ENCODE measurements around the gene CTSD.

Gene CTSD

DNA sequence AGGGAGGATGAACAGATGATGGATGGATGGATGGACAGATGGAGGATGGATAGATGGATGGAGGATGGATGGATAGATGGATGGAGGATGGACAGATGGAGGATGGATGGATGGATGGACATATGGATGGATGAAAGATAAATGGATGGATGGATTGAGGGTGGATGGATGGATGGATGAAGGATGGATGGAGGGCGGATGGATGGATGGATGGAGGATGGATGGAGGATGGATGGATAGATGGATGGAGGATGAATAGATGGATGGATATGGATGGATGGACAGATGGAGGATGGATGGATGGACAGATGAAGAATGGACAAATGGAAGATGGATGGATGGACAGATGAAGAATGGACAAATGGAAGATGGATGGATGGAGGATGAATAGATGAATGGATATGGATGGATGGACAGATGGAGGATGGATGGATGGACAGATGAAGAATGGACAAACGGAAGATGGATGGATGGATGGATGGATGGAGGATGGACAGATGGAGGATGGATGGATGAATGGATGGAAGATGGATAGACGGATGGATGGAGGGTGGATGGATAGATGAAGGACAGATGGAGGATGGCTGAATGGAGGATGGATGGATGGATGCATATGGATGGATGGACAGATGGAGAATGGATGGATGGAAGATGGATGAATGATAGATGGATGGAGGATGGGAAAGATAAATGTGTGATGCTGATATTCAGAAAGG lies 20.7 kb downstream of the CTSD start:
- DNase-seq, result no peak

DNA sequence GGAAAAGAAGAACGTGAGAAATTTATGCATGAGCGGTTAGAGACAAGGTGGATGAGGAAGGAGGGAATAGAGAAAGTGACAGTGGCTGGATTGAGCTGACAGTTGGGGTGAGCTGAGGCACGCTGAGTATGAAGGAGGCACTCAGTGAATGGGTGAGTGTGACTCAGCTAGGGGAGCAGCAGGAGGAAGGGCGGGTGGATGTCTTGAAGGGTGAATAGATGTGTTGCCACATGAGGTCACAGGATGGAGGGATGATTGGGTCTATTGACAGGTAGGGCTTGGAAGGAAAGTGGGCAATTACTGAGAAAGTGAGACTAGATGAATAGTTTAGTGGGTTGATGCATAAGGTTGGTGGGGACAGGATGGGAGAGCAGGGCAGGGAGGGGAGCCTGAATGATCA lies 21.4 kb downstream of the CTSD start:
- DNase-seq, result no peak

DNA sequence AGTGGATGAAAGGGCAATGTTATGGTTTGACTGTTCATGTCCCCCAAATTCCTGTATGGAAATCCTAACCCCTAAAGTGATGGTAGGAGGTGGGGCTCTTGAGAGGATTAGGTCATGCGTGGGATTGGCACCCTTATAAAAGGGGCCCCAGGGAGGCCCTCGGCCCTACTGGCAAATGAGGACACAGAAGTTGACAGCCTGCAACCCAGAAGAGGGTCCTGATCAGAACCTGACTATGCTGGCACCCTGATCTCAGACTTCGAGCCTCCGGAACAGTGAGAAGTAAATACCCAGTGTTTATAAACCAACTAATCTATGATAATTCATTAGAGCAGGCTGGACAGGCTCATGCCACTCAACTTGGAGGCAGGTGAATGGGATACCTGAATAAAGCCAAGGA lies 22.0 kb downstream of the CTSD start:
- DNase-seq, result no peak

DNA sequence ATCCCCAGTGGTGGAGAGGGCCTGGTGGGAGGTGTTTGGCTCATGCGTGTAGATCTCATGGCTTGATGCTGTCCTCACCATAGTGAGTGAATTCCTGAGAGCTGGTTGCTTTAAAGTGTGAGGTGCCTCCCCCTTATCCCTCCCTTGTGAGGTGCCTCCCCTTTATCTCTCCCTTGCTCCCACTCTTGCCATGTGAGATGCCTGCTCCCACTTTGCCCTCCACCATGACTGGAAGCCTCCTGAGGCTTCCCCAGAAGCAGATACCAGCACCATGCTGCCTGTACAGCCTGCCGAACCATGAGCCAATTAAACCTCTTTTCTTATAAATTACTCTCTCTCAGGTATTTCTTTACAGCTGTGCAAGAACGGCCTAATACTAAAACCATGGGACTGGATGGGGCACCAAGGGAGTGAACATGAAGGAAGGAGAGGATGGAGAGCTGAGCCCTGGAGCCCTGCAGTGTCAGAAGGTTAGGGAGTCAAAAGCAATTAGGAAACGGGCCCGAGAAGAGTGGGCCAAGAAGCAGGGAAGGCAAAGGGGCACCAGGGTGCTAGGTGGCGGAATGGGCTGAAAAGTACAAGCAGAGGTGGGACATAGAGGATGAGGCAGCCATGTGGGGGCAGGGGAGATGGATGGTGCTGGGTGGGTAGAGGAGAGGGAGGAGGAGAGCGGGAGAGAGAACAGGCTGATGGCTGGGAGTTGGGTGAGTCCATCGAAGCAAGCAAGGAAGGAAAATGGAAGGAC lies 22.8 kb downstream of the CTSD start:
- DNase-seq, result no peak

DNA sequence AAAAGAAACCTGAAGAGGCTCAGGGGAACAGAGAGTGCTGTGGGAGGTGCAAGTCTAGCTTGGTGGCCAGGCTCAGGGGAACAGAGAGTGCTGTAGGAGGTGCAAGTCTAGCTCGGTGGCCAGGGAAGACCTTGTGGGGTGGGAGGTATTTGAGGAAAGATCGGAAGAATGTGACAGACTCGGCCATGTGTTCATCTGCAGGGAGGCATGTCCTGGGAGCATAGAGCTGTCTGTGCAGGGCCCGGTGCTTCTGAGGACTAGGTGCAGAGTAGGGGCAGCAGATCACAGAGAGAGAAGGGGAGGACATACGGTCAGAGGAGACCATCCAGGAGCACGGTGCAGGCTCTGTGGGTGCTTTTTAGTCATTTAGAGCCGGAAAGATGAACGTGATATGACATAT lies 24.2 kb downstream of the CTSD start:
- no peak for DNase-seq

DNA sequence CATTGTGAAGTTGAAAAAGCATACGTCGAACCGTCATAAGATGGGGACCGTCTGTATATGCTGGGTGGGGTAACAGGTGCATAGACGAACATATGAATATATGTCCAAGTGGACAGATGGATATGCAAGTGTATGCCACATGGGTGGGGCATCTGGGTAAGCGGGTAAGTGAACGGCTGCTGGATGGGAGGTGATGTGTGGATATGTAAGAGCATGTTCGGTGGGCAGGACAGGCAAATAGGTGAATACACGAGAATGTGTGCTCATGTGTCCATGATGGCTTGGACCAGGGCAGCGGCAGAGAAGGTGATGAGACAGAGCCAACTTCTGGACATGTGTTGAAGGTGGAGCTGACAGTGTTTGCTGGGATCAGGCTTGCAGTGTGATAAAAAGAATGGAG lies 25.3 kb downstream of the CTSD start:
- no peak for DNase-seq

DNA sequence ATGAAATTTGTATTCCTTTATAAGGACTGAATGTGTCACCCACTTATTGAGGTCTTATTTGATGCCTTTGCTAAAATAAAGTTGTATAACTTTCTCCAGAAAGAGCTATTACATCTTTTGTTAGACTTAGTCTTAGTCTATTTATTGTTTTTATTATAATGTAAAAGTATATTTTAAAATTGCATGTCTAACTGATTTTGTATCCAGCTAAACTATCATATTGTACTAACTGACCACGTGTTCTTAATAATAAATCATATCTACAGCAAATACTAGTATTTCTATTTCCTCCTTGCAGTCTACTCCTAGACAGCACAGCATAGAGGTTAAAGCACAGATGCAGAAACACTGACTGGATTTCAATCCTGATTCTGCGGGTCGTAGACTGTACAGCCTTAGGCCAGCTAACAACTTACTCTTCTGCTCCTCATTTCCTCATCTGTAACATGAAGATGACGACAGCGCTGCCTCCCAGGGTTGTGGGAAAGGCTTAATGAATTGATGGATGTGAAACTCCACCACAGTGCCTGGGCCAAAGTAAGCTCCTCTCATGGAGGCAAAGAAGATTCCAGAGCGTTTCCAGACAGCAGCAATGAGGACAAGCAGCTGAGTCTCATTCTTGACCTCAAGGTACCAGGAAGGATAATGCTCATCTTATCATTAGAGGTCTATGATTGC lies 26.5 kb downstream of the CTSD start:
- DNase-seq, result no peak

DNA sequence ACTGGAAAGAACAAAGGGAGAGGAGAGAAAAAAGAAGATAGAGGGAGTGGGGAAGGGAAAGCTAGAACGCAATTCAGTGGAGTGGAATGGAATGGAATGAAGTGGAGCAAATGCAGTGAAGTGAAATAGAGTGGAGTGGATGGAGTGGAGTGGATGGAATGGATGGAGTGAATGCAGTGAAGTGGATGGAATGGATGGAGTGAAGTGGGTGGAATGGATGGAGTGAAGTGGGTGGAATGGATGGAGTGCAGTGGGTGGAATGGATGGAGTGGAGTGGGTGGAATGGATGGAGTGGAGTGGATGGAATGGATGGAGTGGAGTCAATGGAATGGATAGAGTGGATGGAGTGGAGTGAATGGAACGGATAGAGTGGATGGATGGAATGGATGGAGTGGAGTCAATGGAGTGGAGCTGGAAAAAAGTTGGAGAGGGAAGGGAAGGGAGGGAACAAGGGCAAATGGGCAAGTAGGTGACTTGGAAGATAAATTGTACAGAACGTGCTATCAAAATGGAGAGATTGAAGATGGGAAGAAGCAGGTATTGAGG lies 27.2 kb downstream of the CTSD start:
- DNase-seq, result no peak

DNA sequence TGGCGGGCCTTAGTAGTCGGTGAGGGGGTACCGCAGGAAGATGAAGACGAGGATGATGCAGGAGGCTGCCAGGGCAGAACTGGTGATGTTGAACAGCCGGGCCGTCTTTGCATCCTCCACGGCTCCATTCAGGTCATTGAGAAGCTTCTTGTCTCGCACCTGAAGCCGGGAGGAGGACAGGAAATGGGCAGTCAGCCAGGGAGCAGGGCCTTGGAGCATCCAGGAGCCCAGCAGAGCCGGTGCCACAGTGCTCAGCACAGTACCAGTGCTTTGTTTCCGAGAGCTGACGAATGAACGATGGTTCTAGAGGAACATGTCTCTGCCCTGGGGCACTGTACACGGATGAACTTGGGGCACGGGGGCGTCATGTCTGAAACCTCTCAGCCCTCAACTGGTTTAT lies 28.5 kb downstream of the CTSD start:
- no peak for DNase-seq

DNA sequence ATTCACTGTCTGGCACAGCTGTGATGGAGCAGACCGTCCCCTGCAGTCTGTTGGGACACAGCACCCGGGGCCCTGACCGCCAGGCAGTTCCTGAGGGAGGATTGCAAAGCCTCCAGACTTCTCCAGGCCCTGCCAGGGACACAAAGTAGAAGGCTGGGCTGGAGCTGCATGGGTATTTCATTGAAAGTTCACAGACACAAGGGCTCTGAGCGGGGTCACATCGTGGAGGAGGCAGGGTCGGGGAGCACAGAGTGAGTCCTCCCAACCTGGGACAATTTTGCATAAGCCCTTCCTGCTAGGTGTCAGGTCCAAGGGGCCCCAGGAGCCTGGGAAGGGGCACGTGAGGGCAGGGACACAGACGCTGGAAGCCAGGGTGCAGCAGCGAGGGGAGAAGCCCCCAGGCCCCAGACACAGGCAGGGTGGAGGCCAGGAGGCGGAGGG lies 29.1 kb downstream of the CTSD start:
- no peak for DNase-seq

DNA sequence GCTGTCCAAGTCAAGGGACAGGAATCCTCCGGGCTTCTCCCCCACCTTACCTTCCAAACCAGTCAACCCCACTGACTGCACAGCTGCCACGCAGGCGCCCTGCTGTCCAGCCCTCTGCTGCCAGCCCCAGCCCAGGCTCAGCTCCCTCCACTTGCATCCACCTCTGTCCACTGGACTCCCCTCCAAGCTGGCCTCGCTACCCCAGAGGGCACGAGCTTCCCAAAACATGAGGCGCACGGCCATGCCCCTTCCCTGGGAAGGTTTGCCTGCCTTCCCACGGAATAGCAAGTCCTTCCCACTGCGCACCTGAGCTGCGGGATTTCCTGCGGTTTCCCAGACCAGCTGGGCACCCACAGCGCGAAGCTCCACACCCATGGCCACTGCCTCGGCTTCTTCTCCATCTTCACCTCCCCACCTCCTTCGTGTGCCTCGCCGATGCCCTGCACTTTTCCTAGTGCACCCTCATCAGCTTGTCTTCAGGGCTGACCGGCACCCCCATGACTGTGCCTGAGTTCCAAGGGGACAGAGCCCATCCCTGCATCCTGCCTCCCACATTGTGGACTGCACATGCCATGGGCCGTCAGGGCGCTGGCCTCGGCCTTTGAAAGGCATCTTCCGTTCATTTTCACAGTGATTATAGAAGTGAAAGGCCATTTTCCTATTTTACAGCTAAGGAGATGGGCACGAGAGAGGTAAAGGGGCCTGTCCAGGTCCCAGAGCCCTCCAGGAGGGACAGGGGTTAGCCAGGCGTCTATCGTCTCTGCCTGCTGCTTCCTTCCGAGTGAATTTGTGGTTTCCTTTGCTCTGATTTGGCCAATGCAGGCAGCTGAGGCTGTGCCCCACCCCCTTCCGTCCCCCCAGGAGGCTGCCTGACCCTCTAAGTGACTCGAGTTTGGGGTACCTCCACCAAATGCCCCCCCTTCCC lies 29.7 kb downstream of the CTSD start:
- no peak for DNase-seq

GRCh38 chr11:1733009-1733715 lies 30.6 kb downstream of the CTSD start:
- DNase-seq, result no peak

- no peak for DNase-seq
Observed at GRCh38 chr11:1732418-1733008, 31.2 kb downstream of the CTSD start.

DNA sequence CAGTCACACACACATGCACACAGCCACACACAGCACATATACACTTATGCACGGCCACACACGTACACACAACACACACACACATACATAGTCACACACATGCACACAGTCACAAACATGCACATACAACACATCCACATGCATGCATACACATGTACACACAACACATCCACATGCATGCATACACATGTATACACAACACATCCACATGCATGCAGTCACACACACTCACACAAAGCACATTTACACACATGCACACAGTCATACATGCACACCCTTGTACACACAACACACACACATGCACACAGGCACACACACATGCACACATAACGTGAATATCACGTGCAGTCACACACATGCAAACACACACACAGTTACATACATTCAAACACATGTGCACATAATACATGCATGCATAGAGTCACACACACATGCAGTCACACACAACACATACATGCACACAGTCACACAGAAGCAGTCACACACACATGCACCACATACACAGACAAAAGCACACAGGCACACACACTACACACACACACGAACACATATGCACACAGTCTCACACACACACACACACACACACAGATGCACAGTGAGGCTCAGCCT lies 32.2 kb downstream of the CTSD start:
- no peak for DNase-seq

DNA sequence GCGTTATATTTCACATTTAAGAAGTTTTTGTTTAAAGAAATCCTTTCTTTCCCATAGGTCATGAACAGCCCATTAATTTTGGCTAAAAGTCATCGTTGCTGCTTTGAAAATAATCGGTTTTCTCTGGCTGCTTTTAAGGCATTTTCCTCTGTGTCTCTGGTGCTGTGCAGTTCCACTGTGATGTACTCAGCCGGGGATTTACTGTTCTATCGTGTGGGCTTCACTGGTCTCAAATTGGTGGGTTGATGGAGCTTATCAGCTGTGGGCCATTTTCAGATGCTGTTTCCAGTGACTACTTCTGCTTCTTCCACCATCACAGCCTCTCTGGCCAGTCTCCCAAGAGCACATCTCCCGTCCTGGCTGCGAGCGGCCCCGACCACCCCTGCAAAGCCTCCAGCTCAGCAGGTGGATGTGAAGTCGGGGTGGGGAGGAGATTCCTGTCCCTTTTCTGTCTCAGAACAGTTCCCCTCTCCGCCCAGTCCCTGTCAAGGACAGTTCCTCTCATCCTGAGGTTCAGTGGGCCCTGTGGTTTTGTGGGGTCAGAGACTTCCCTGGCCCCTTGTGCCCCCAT lies 33.6 kb downstream of the CTSD start:
- no peak for DNase-seq

DNA sequence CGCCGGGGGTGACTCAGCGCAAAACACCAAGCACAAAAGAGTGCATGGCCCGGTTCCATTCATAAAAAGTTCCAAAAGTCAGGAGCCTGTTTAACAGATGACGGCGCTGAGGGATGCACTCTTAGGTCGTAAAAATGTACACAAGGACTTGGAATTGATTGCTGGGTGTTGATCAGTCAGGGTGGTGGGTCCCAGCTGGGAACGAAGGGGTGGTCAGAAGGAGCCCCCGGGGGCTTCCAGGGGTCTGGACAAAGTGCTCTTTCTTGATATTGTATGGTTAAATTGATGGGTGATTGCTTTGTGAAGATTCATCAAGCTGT lies 34.1 kb downstream of the CTSD start:
- no peak for DNase-seq

- DNase-seq, result no peak
Observed at GRCh38 chr11:1728931-1729691, 34.6 kb downstream of the CTSD start.

GRCh38 chr11:1728301-1728700 lies 35.4 kb downstream of the CTSD start:
- DNase-seq, result no peak

- DNase-seq, result no peak
Observed at GRCh38 chr11:1727861-1728260, 35.9 kb downstream of the CTSD start.

DNA sequence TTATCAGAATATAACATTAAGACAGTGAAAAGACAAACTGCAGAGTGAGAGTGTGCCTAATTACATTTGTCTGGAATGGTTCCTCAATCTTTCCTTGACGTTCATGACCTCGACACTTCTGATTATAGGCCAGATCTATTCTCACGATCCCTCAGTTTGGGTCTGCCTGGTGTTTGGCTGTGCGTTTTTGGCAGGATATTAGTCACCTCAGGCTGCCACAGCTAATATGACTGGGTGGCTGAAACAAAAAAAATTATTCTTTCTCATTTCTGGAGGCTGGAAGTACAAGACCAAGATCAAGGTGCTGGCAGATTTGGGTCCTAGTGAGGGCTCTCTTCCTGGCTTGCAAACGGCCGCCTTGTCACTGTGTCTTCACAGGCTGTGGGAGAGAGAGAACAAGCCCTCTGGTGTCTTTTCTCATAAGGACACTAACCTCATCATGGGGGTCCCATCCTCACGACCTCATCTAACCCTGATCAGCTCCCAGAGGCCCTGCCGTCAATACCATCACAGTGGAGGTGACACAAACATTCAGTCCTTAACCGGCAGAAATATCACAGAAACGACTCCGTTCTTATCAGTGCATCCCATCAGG lies 36.5 kb downstream of the CTSD start:
- DNase-seq, result no peak

Measured in NCI-H187 (cell line).